Right hindlimb (tissue), 1 donor: ENCODE measurements around the gene CAMK2D.

Source experiments
- DNase-seq: peaks from one replicate; pipeline ENCODE4 v3.0.0-alpha.2; 2018

CAMK2D gene

GRCh38 chr4:113457886-113458285 lies 303.7 kb downstream of the CAMK2D start:
- no peak for DNase-seq

- DNase-seq: no peak
Observed at GRCh38 chr4:113457121-113457520, 304.4 kb downstream of the CAMK2D start.

GRCh38 chr4:113455061-113455460 lies 306.5 kb downstream of the CAMK2D start:
- DNase-seq: no peak

GRCh38 chr4:113452868-113453620 lies 308.5 kb downstream of the CAMK2D start:
- no peak for DNase-seq

DNA sequence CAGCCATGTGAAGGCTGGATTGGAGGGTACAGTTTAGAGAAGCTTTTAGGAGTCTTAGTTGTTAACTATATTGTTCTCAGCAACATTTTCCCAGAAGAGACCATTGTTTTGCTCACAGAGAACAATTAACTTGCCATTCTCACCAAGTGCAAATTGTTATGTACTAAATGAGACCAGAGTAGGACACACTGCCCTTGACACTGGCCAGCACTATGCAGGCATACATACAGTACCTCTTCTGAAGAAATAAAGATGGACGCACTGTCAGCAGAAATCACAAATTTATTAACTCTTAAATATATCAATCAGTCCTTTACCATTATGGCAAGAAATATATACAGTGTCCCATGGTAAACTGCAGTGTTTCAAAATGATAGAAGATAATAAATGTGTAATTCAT lies 309.4 kb downstream of the CAMK2D start:
- DNase-seq: no peak

DNA sequence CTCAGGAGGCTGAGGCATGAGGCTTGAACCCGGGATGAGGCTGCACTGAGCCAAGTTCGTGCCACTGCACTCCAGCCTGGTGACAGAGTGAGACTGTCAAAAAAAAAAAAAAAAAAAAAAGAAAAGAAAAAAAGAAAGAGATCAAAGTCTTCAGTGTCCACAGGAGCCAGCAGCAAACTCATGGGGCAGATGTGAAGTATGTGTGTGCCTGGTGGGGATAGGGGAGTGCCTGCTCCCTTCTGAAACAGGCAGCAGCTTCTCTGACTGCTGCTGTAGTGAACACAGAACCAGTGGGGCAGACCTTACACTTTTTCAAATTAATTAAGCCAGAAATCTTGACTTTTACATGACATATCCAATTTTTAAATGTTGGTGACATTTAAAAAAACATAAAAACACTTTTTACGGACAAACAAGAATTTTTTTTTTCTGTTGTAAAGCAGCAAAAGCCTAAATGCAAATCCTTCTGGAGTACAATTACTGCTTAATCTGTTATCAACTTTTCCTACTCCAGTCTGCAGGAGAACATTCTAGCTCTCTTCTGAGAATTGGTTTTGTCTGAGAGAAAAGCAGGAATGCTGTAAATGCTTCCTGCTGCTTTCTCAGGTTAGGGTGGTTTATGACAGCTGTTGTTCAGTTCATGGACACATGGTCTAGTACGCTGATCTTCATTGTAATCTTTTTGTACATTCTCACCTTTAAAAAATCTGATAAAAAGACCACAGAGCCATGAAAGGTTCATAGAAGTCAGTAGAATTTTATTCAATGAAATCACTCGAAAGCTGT lies 311.1 kb downstream of the CAMK2D start:
- DNase-seq: no peak

DNA sequence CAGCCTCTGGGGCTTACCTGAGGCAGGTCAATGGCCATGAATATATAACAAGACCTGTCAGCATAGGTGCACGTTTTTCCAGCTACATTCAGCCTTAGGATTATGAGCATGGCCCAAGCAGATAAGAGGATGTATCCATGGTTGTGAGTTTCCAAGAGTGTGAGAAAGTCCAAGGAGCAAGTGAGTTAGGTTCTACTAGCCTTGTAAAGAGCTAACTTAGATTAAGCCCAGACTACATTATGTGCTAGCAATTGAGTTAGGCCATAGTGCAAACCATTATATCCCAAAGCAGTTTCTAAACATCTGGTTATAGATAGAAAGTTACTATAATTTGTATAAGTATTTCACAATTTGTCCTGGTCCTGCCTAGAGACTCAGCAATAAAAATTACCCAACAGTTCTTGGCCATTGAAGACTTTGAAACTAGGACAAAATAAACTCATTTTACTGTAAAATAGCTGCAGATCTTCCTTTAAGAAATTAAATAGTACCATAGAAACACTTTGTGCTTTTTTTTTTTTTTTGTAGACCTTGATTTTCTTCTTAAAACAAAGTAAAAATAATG lies 312.0 kb downstream of the CAMK2D start:
- no peak for DNase-seq

GRCh38 chr4:113447769-113448168 lies 313.8 kb downstream of the CAMK2D start:
- no peak for DNase-seq

- no peak for DNase-seq
Observed at GRCh38 chr4:113447061-113447460, 314.5 kb downstream of the CAMK2D start.

GRCh38 chr4:113446019-113446418 lies 315.5 kb downstream of the CAMK2D start:
- no peak for DNase-seq

- peak; percentile 43 for DNase-seq
Observed at GRCh38 chr4:113445286-113445685, 316.3 kb downstream of the CAMK2D start.

DNA sequence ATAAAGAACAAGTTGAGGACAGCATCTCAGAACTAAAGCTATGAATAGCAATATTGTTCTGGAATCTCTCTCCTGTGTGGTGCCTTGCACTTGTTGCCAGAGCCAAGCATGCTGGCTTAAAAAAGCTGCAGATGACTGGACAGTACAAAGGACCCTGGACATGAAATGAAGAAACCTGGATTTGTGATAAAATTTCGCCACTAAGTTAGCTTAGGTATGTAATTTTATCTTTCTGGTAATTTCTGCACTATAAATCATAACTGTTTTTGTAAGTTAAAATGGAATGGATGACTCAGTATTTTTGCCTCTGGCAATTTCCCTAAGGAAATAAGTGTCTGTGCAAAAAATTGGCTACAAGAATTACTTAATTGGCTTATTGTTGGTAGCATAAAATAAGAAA lies 317.2 kb downstream of the CAMK2D start:
- DNase-seq: no peak

- no peak for DNase-seq
Observed at GRCh38 chr4:113442826-113443225, 318.7 kb downstream of the CAMK2D start.

DNA sequence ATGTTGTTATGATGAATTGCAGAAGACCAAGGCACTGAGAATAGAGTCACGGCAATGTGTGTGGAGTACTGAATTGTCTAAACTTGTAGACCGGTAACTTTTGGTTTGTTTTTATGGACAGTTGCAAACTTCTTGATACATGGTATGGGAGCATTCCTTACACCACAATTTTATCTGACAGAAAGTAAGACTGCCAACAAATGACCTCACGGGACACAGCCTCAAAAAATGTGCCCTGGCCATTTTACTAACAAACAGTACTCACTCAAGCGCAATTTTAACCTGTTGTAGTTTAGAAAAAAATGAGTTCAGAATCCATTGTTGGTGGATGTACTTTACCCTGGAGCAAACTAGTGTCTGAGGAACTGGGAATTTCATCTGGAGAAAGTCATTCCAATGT lies 321.2 kb downstream of the CAMK2D start:
- DNase-seq: no peak

- no peak for DNase-seq
Observed at GRCh38 chr4:113438596-113438995, 322.9 kb downstream of the CAMK2D start.

DNA sequence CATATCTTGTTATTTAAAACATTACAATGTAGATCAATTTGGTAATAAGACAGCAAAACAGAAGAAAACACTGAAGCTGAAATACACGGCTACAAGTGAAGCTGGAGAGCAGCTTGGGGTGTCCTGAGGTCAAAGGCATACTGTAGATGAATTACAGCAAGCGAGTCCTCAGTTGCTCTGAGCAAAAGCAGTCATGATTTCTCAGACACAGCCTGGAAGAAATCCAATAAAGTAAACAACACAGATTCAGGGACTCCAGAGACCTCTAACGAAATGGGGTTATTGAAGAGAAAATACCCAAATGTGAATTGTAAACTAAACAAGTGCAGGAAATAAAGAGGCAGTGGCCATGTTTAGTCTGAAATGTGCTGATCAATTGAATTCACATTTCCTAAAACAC lies 324.4 kb downstream of the CAMK2D start:
- no peak for DNase-seq

DNA sequence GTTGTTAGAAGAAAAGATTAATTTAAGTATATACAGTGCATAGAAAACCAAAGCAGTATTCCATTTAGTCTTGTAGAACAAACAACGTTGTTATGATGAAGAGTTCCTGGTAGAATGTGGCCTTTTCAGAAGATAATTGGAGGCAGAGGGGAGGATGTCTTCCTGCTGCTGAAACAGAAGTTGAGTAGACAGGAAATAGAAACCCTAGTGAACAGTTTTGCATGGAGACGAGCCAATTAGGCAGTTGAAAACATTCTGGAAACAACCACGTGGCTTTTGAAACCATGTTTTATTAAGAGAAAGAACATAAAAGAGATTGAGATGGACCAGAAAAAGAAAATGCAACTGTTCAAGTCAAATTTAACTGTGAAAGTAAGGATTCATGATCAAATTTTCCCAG lies 325.2 kb downstream of the CAMK2D start:
- peak; percentile 26 for DNase-seq

- peak; percentile 56 for DNase-seq
Observed at GRCh38 chr4:113435893-113436292, 325.6 kb downstream of the CAMK2D start.

GRCh38 chr4:113434247-113434587 lies 327.3 kb downstream of the CAMK2D start:
- no peak for DNase-seq

DNA sequence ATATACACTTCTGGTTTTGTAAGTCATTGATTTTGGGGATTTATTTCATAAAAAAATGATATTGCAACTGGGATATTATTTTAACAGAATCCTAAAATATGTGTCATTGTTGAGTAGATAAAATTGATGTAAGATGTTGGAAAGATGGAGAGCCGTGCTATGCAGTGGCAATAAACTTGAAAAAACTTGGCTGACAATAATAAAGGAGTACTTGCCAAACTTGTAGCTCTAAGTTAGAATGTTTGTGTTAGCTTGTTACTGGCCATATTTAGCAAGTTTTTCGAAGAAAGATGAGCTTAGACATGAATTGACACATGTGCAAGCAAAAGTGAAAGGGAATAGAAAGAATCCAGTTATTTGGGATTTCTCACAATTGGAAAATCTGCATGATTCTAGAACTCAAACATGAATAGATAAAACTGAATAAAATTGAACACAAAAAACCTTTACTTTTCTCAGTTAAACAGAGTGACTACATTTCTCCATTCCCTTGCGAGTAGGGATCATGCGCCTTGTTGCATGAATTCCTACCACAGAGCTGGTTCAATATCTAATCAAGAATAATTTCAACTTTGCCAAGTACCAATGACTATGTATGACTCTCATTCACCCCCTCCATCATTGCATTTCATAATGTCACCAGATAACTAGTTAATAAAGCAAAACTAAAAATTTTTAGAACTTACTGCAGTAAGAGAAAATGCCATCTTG lies 327.8 kb downstream of the CAMK2D start:
- DNase-seq: no peak

DNA sequence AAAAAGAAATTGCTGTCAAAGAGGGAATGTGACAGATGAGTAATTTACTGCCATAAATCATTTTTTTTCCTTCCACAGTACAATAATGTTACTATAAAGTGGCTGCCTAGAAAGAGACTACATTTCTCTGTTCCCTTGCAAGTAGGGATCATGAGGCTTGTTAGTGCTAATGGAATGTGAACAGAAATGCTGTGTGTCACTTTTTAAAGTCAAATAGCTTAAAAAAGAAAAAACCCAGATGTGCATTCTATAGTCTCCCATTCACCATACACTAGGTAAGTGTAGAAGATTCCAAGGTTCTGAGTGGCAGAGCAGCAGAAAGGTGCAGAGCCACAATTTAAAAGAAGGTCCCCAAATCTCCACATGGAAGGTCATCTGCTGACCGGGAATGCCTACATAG lies 328.4 kb downstream of the CAMK2D start:
- DNase-seq: no peak

DNA sequence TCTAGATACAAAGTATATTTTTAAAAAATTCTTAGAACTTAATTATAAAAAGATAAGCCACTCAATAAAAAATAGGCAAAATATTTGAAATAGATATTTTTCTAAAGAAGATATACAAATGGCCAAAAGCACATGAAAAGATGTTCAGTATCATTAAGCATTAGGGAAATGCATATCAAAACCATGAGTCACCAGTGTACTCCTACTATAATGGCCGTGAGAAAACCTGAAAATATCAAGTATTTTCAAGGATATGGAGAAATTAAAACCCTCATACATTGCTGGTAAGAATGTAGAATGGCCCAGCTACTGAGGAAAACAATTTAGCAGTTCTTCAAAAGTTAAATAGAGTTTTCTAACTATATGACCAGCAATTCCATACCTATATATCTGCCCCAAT lies 337.9 kb downstream of the CAMK2D start:
- no peak for DNase-seq

- DNase-seq: no peak
Observed at GRCh38 chr4:113420938-113421337, 340.6 kb downstream of the CAMK2D start.

DNA sequence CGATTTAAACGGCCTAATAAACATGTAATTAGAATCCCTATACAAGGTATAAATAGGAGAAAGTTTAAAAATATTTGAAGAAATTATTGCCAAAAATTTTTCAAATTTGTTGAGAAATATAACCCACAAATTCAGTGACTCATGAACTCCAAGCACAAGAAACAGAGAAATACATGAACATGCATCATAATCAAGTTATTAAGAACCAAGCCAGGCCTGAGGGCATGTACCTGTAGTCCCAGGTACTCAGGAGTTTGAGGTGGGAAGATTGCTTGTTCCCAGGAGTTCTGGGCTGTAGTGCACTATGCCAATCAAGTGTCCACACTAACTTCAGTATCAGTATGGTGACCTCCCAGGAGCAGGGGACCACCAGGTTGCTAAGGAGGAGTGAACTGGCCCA lies 341.9 kb downstream of the CAMK2D start:
- DNase-seq: no peak
